HCT116 (cell line): ENCODE measurements around the gene CCDC158. TPM values are rescaled to one million over a fixed set of nuclear protein-coding genes. Genes with fewer than 3 reads are reported as not detected.

Source experiments
- ATAC-seq: fragments of 200-7000 bp; cut with Tn5 transposase; 2 replicates; pipeline ENCODE4 v1.9.1; 2020; ENCODE audit warnings: mild to moderate bottlenecking, moderate library complexity
- BruUV-seq: library from RNA; stranded (reverse); fragments of 400-500 nt; replicated peaks from 2 replicates; lab custom pipeline; 2021; lab: Mats Ljungman, UMichigan
- CTCF ChIA-PET: fragments of 300-600 bp; sonication (Branson Sonifier 250); formaldehyde crosslinking; loops from one replicate; lab custom pipeline; 2021; ENCODE audit warnings: antibody characterized with exemption; lab: Charles Lee
- POLR2A ChIA-PET: fragments of 300-600, 350-600 bp; sonication (Branson Sonifier 250); formaldehyde crosslinking; loops from one replicate; lab custom pipeline; 2021; ENCODE audit warnings: antibody characterized with exemption; lab: Charles Lee
- RAD21 ChIA-PET, 2 experiments: fragments of 300-600 bp; sonication (Branson Sonifier 250); formaldehyde crosslinking; loops; one replicate each; lab custom pipeline; 2023; ENCODE audit warnings: low total read pairs in 2 of 2; ENCODE audit not compliant: uncharacterized antibody in 2 of 2, unreplicated experiment in 2 of 2, low non-redundant PET in 1 of 2; lab: Charles Lee
- DNase-seq: peaks from one replicate; pipeline ENCODE4 v3.0.0-alpha.2; 2010; ENCODE audit warnings: low read depth, low spot score
- H2AFZ ChIP-seq: fragments of 200-600 bp; shearing (Covaris generic), sonication (generic); 2 replicates; pipeline ENCODE4 v1.6.1; 2017; ENCODE audit warnings: low read depth, mixed run types, mixed read lengths, antibody characterized with exemption, low read length; ENCODE audit not compliant: poor library complexity, severe bottlenecking
- H3K27ac ChIP-seq: 2 replicates; pipeline ENCODE4 v1.5.1; 2012; ENCODE audit warnings: low read depth, low read length
- H3K27me3 ChIP-seq: fragments of 200-600 bp; sonication (generic); 2 replicates; pipeline ENCODE4 v1.6.1; 2016; ENCODE audit warnings: mixed run types, low read length, mixed read lengths; ENCODE audit not compliant: insufficient read depth
- H3K36me3 ChIP-seq, 2 experiments: fragments of 200-500 bp in 1 of 2; fragments of 200-600 bp in 1 of 2; sonication (Bioruptor generic) in 1 of 2; sonication (generic) in 1 of 2; 2 replicates each; pipeline versions ENCODE4 v1.5.1 to v1.6.1; 2014 to 2016; ENCODE audit warnings: low read length in 2 of 2, inconsistent platforms in 1 of 2, mixed read lengths in 1 of 2, mixed run types in 1 of 2; ENCODE audit not compliant: insufficient read depth in 2 of 2, control insufficient read depth in 1 of 2
- H3K4me1 ChIP-seq, 2 experiments: fragments of 200-600 bp in 1 of 2; sonication (generic) in 1 of 2; 2 replicates each; pipeline versions ENCODE4 v1.5.1 to v1.6.1; 2012 to 2017; ENCODE audit warnings: low read length in 2 of 2, inconsistent platforms in 1 of 2, mild to moderate bottlenecking in 1 of 2, mixed read lengths in 1 of 2, mixed run types in 1 of 2, moderate library complexity in 1 of 2; ENCODE audit not compliant: insufficient read depth in 2 of 2, control insufficient read depth in 1 of 2
- H3K4me2 ChIP-seq: fragments of 200-600 bp; sonication (generic); 2 replicates; pipeline ENCODE4 v1.6.1; 2017; ENCODE audit warnings: mixed run types, low read length, mixed read lengths
- H3K4me3 ChIP-seq, 2 experiments: fragments of 200-600 bp in 1 of 2; sonication (generic) in 1 of 2; replicated peaks in 1 of 2; 2 replicates each; pipeline ENCODE4 v1.5.1; 2011 to 2016; ENCODE audit warnings: low read length in 2 of 2, control low read depth in 1 of 2, low read depth in 1 of 2, mild to moderate bottlenecking in 1 of 2, mixed read lengths in 1 of 2, mixed run types in 1 of 2
- H3K79me2 ChIP-seq: fragments of 200-600 bp; sonication (generic); 2 replicates; pipeline ENCODE4 v1.6.1; 2017; ENCODE audit warnings: mild to moderate bottlenecking, mixed run types, low read length, moderate library complexity, mixed read lengths; ENCODE audit not compliant: insufficient read depth
- H3K9ac ChIP-seq: fragments of 200-600 bp; sonication (generic); 2 replicates; pipeline ENCODE4 v1.6.1; 2016; ENCODE audit warnings: low read length, mixed read lengths
- H3K9me2 ChIP-seq: fragments of 200-600 bp; sonication (generic), shearing (Covaris generic); 2 replicates; pipeline ENCODE4 v1.6.1; 2017; ENCODE audit warnings: mixed run types, mild to moderate bottlenecking, moderate library complexity; ENCODE audit not compliant: insufficient read depth
- H3K9me3 ChIP-seq, 2 experiments: fragments of 200-500 bp in 1 of 2; fragments of 200-600 bp in 1 of 2; sonication (Bioruptor generic) in 1 of 2; sonication (generic) in 1 of 2; 2 replicates each; pipeline ENCODE4 v1.6.1; 2014 to 2017; ENCODE audit warnings: low read length in 2 of 2, mixed read lengths in 2 of 2, inconsistent platforms in 1 of 2, low read depth in 1 of 2, mild to moderate bottlenecking in 1 of 2, mixed run types in 1 of 2, moderate library complexity in 1 of 2; ENCODE audit not compliant: control insufficient read depth in 1 of 2, insufficient read depth in 1 of 2
- H4K20me1 ChIP-seq: fragments of 200-600 bp; sonication (generic), shearing (Covaris generic); 2 replicates; pipeline ENCODE4 v1.6.1; 2017; ENCODE audit warnings: mixed run types, mild to moderate bottlenecking, moderate library complexity; ENCODE audit not compliant: insufficient read depth
- ATF3 ChIP-seq: IDR thresholded peaks from 2 replicates; pipeline ENCODE4 v1.6.1; 2012
- CBX3 ChIP-seq: IDR thresholded peaks from 2 replicates; pipeline ENCODE4 v1.6.1; 2012; ENCODE audit warnings: low read depth
- CTCF ChIP-seq, 3 experiments: fragments of 200-600 bp in 1 of 3; sonication (generic) in 1 of 3; IDR thresholded peaks in 2 of 3; conservative IDR thresholded peaks in 1 of 3; 2 replicates each; pipeline ENCODE4 v1.5.1; 2012 to 2017; ENCODE audit warnings: low read depth in 2 of 3, low read length in 2 of 3, antibody characterized with exemption in 1 of 3, borderline replicate concordance in 1 of 3, control low read depth in 1 of 3, mild to moderate bottlenecking in 1 of 3, mixed read lengths in 1 of 3, mixed run types in 1 of 3, moderate library complexity in 1 of 3; ENCODE audit not compliant: insufficient read depth in 1 of 3
- EGR1 ChIP-seq: IDR thresholded peaks from 2 replicates; pipeline ENCODE4 v1.6.1; 2012; ENCODE audit warnings: low read depth
- ELF1 ChIP-seq: IDR thresholded peaks from 2 replicates; pipeline ENCODE4 v1.6.1; 2012; ENCODE audit warnings: low read depth, borderline replicate concordance
- JUND ChIP-seq: IDR thresholded peaks from 2 replicates; pipeline ENCODE4 v1.6.1; 2012
- RAD21 ChIP-seq: IDR thresholded peaks from 2 replicates; pipeline ENCODE4 v1.6.1; 2012; ENCODE audit warnings: low read depth, mild to moderate bottlenecking
- TCF7L2 ChIP-seq: IDR thresholded peaks from 2 replicates; pipeline ENCODE4 v1.7.0; 2011; ENCODE audit warnings: borderline replicate concordance, inconsistent platforms; ENCODE audit not compliant: insufficient read depth, insufficient read length; ENCODE audit errors: extremely low read depth
- YY1 ChIP-seq: IDR thresholded peaks from 2 replicates; pipeline ENCODE4 v1.6.1; 2011; ENCODE audit warnings: low read length, low read depth, moderate library complexity, mild to moderate bottlenecking; ENCODE audit not compliant: insufficient replicate concordance; ENCODE audit errors: extremely low read depth
- ZNF274 ChIP-seq: fragments of 200-500 bp; sonication (Bioruptor generic); IDR thresholded peaks from 2 replicates; pipeline ENCODE4 v1.6.1; 2014; ENCODE audit warnings: mild to moderate bottlenecking, low read depth, low read length, inconsistent platforms
- intact Hi-C: fragments of 100-400 bp; cut with micrococcal nuclease; formaldehyde crosslinking; loops from 2 replicates; pipeline ENCODE4 v1.10.0; 2022
- total RNA-seq: library from RNA; stranded (reverse); gene quantifications from one replicate; pipeline ENCODE4 v1.2.1, GENCODE V29; 2021; ENCODE audit not compliant: unreplicated experiment

CCDC158 gene
- total RNA-seq, 1 experiment from 2014 or later, result not detected

GRCh38 chr4:76276813-76277212 lies 144.1 kb downstream of the CCDC158 start:
- no peak for TF ChIP-seq ELF1
- no peak for TF ChIP-seq EGR1
- no peak for TF ChIP-seq RAD21
- TF ChIP-seq JUND, result no peak
- no peak for TF ChIP-seq YY1
- no peak for TF ChIP-seq ZNF274
- TF ChIP-seq CBX3, result no peak
- no peaks in the 10 kb centered on the region for H3K9me2 ChIP-seq
- H3K9ac ChIP-seq, result no peak overlapping the region
- H3K4me1 ChIP-seq, result no peaks in the 10 kb centered on the region
- H4K20me1 ChIP-seq, result no peaks in the 10 kb centered on the region
- ChIA-PET RAD21 (no interaction called here), CTCF (interaction anchor here (1.1 kb wide), 1 partner anchor 101 kb away, joined by 4 read pairs; no protein-coding TSS in a partner anchor), POLR2A (no interaction called here)
- H3K27me3 ChIP-seq, result no peaks in the 10 kb centered on the region
- H3K4me2 ChIP-seq, result no peak overlapping the region
- BruUV-seq, result no TSS peak
- H3K79me2 ChIP-seq, result no peaks in the 10 kb centered on the region
- no peak overlapping the region for H3K4me3 ChIP-seq
- H3K27ac ChIP-seq, result no peak overlapping the region
- DNase-seq (no peak), ATAC-seq (no peak)
- intact Hi-C loops, result no loop called here
- no peaks in the 10 kb centered on the region for H3K9me3 ChIP-seq
- H3K36me3 ChIP-seq, result no peaks in the 10 kb centered on the region
- no peak overlapping the region for H2AFZ ChIP-seq

GRCh38 chr4:76275486-76276124 lies 145.3 kb downstream of the CCDC158 start:
- no peaks in the 10 kb centered on the region for H3K9me3 ChIP-seq
- no peak overlapping the region for H3K4me2 ChIP-seq
- H4K20me1 ChIP-seq, result no peaks in the 10 kb centered on the region
- ATAC-seq, result no peak
- no peak overlapping the region for H3K27ac ChIP-seq
- no peak overlapping the region for H2AFZ ChIP-seq
- no peaks in the 10 kb centered on the region for H3K36me3 ChIP-seq
- ChIA-PET CTCF (no interaction called here), POLR2A (no interaction called here), RAD21 (no interaction called here)
- no TSS peak for BruUV-seq
- no peaks in the 10 kb centered on the region for H3K27me3 ChIP-seq
- TF ChIP-seq ATF3 (no peak), CTCF (IDR thresholded peaks at IDR 0.05 in 2 of 3, conservative IDR thresholded peaks at IDR 0.05 in 1 of 3; ENCODE audit: borderline replicate concordance in 1 of 3, insufficient read depth in 1 of 3, low read depth in 2 of 3, low read length in 2 of 3) (peak in 1 of 3 experiments; percentile 9; a peak in 1 of 6 replicates), TCF7L2 (no peak)
- H3K9me2 ChIP-seq, result no peaks in the 10 kb centered on the region
- no peak overlapping the region for H3K9ac ChIP-seq
- intact Hi-C loops, result no loop called here
- no peak overlapping the region for H3K4me3 ChIP-seq
- no peaks in the 10 kb centered on the region for H3K4me1 ChIP-seq
- no peaks in the 10 kb centered on the region for H3K79me2 ChIP-seq
- no peak for DNase-seq
